8988T (cell line): ENCODE data around the gene MIB1.
A peak's percentile ranks its signal among the peaks of the same experiment; 100 is the strongest.

Experiments
- DNase-seq: peaks from one replicate; pipeline ENCODE4 v3.0.0; 2011

The MIB1 gene

GRCh38 chr18:21820811-21821143, 80.2 kb downstream of the MIB1 start:
- DNase-seq, result no peak

- no peak for DNase-seq
These were observed 83.3 kb downstream of the MIB1 start for GRCh38 chr18:21823848-21824247.

- no peak for DNase-seq
These were observed 85.6 kb downstream of the MIB1 start for GRCh38 chr18:21826196-21826595.

DNA sequence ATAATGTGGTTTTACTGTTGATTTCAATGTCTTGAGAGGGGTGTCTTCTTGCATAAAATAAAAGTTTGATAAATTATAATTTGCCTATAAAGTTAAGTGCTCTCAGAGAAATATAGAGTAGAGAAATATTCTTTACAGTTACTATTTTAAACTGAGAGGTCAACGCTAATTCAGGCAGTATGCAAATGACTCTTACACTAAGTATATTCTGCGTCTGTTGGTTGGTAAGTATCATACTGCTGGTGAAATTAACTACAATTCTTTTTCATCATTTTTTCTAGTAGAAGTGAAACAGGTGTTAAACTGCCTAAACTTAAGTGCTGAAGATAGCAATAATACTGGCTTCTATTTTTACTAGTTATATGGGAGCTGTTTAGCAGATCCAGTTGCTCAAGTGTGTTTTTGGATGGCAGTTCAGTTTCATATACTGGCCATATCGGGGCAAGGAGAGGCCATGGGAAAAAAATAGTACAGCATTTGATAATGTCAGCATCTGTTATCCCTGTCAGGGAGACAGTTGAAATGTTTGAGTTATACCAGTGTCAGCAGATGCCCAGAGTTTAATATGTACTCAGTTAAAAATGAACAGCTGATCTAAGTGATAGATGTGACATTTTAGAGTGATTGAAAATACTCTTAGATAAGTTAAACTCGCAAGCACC, 86.2 kb downstream of the MIB1 start:
- no peak for DNase-seq

DNA sequence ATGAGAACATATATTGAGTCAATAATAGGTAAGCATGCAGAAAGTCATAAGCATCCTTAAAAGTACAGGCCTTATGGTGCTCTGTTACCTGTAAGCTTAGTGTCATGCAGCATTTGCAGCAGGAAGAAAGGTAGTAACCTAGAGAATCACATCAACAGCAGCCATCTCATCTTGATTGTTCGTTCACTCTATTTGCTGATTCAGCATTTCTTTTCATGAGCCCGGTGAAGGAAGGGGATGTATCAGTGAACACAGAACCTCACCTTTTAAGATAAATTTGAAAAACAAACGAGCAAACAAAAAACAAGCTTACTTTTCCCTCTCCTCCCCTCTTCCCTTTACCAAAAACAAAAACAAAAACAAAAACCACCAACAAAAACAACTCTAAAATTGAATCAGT, 89.9 kb downstream of the MIB1 start:
- DNase-seq, result no peak

DNA sequence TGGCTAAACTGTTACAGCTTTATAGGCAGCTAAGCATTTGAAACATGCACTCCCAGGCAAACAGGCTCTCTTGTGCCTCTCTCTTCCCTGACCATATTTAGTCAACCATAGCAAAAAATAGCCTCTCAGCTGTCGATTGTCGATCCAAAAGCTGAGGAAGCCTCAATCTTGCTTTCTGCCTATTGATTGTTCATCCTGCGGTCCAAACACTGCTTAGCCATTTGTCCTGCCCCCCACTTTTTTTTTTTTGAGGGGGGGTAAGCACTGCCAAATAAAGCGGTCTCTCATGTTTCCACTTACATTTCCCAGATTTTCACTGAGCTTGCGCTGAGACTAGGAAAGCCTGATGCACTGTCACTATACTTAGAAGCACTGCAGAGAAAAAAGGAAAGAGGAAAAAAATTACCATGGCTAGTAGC, 90.8 kb downstream of the MIB1 start:
- DNase-seq, result no peak

- DNase-seq, result no peak
These were observed 93.2 kb downstream of the MIB1 start for GRCh38 chr18:21833604-21834298.

DNA sequence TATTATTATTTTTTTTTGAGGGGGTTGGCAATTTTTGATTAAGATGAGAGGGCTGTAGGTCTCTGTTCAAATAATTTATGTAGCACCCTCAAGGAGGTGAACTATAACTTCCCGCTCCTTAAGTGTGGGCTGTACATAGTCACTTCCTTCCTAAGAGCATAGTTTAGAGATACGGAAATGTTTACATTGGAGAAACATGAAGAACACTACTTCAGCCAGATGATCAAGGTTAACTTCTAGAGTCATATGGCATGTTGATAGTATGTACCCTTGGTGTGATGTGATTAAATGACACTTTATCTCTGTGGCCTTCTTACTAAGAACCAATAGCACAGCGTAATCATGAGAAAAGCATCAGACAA, 93.7 kb downstream of the MIB1 start:
- no peak for DNase-seq

- DNase-seq, result no peak
These were observed 101.0 kb downstream of the MIB1 start for GRCh38 chr18:21841570-21841969.

DNA sequence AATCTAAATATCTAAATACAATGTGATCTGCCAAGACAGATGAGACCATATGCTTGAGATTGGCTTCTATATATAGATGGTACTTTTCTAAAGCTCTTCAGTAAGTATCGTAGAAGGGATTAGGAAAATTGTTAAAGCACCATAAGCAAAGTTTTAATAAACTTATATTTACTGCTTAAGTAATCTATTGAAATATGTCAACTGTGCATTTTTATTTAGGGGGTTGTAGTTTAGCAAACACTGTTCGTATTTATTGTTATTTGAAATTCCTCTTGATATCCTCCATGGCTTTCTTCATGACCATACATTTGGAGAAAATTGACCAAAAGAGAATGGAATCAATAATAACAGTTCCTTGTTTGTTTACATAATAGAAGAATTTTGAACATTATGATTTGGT, 102.7 kb downstream of the MIB1 start:
- DNase-seq, result no peak

- no peak for DNase-seq
These were observed 110.9 kb downstream of the MIB1 start for GRCh38 chr18:21851327-21851961.

DNA sequence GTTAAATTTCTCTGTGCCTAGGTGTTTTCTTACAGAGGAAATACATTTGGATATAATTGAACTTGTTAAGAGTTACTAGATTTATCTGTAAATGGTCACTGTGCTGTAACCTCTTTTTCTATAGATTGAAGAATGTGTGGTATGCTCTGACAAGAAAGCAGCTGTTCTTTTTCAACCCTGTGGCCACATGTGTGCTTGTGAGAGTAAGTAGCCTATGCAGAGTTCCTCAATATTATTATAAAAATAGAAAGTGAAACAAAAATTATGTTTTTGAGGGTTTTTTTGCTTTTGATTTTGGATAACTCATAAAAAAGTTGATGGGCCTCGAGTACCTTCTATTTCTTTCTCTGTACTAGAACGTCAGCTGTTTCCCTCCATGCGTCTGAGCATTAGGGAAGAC, 112.4 kb downstream of the MIB1 start:
- DNase-seq, result no peak

DNA sequence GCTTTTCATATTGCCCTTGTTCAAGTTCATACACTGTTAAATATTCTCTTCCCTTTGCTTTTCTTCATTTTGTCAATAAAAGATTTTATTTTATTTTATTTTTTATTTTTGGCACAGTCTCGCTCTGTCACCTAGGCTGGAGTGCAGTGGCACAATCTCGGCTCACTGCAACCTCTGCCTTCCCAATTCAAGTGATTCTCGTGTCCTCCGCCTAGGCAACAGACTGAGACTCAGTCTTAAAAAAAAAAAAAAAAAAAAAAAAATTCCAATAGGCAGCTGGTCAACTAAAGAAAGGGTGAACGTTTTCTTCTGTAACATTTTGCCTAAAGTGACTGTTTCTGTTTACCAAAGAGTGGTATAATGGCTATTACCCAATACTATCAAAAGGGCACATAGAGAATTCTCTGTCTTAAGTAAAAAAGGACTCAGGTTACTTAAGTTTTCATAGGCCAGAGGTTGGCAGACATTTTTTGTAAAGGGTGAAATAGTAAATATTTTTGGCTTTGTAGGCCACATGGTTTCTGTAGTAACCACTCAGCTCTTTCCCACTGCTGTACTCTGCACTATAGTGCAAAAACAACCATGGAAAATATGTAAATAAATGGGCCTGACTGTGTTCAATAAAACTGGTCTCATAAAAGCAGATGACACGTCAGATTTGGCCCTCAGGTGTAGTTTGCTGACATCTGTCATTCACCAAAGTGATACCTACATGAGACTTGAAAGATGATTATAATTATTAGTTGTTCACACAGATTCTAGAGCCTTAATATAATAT, 113.4 kb downstream of the MIB1 start:
- no peak for DNase-seq

DNA sequence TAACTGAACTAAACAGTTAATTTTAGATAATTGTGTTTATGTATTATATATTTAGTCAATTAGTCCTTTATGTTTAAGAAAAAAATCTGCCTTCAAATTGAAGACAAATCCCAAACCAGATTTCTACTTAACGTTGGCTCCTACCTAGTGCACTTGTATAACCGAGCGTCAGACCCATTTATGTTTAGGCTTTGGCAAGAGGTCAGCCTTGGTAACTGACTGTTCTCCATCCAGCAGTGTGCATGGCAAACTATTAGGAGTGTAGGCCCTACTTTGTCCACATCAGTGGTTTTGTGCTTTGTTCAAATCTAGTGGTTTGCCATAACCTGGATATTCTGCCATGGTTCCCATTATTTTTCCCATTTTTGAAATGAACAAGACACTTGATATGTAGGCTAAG, 114.8 kb downstream of the MIB1 start:
- no peak for DNase-seq

DNA sequence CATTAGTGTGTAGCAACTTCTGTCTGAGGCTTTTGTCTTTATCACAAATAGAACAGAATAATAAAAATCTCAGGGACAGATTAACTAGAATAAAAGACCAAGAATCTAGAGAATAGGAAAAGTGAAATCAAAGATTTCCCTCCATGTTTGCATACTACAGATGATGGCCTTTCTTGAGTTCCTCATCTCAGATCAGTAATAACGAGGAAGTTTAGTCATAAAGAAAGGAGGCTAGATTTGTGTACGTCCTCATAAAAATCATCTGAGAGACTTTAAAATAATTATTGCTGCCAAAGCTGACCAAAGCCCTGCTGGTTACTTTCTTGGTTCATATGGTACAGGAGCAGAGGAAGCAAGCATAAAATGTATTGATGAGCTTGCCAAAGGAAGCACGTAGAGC, 117.3 kb downstream of the MIB1 start:
- DNase-seq, result no peak

GRCh38 chr18:21858544-21858943, 118.0 kb downstream of the MIB1 start:
- DNase-seq, result no peak

DNA sequence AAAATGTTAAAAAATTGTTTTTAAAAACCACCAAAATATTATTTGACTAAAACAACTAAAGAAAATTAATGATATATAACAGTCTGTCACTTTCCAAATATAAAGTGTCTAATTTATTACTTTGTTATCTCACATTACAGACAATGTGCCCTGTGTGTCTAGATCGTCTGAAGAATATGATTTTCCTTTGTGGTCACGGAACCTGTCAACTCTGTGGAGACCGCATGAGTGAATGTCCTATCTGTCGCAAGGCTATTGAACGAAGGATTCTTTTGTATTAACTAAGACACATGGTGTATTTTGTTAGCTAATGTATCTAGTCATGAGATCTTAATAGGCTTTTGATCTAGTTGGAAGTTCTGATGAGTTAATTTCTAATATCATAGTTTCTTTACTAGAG, 123.8 kb downstream of the MIB1 start:
- no peak for DNase-seq

- no peak for DNase-seq
These were observed 124.5 kb downstream of the MIB1 start for GRCh38 chr18:21865043-21865442.

- DNase-seq, result no peak
These were observed 128.2 kb downstream of the MIB1 start for GRCh38 chr18:21868770-21869169.

DNA sequence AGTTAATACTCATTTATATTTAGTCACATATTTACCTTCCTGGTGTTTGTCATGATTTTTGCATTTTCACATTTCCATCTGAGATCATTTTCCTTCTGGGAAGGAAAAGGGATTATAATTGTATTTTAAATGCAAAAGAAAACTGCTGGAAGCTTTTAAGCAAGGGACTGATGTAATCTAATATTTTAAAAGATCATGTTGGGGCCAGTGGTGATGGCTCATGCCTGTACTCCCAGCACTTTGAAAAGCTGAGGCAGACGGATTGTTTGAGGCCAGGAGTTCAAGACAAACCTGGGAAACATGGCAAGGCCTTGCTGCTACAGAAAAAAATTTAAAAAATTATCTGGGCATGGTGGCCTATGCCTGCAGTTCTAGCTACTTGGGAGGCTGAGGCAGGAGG, 149.0 kb downstream of the MIB1 start:
- DNase-seq, result no peak

DNA sequence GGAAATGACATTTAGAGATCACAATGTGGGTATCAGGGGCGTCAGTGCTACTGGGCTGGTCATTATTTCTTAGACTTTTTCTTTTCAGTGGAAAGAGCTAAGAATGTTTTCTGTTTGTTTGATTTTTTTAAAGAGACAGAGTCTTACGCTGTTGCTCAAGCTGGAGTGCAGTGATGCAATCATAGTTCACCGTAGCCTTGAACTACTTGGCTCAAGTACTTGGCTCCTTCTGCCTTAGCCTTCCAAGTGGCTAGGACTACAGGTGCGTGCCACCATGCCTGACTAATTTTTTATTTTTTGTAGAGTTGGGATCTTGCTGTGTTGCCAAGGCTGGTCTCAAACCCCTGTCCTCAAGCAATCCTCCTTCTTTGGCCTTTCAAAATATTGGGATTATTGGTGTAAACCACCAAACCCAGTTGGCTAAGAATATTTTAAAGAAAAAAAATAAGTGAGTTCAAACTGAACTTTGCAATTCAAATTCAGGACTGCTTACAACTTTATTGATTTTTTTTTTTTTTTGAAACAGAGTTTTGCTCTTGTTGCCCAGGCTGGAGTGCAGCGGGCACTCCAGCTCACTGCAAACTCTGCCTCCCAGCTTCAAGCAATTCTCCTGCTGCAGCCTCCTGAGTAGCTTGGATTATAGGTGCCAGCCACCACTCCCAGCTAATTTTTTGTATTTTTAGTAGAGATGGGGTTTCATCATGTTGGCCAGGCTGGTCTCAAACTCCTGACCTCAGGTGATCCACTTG, 154.2 kb downstream of the MIB1 start:
- DNase-seq, result no peak

- no peak for DNase-seq
These were observed 156.2 kb downstream of the MIB1 start for GRCh38 chr18:21896732-21897336.

- peak; percentile 57 for DNase-seq
These were observed 157.2 kb downstream of the MIB1 start for GRCh38 chr18:21897811-21898210.
